ENCODE results near the gene P2RY14. TPM values are rescaled to one million over a fixed set of nuclear protein-coding genes. Genes with fewer than 3 reads are reported as not detected.

Gene P2RY14
- total and polyA plus RNA-seq, 2 of the 13 experiments (the other 11 are each of a cell fraction or from before 2014, with no cell fraction given) = not detected

DNA sequence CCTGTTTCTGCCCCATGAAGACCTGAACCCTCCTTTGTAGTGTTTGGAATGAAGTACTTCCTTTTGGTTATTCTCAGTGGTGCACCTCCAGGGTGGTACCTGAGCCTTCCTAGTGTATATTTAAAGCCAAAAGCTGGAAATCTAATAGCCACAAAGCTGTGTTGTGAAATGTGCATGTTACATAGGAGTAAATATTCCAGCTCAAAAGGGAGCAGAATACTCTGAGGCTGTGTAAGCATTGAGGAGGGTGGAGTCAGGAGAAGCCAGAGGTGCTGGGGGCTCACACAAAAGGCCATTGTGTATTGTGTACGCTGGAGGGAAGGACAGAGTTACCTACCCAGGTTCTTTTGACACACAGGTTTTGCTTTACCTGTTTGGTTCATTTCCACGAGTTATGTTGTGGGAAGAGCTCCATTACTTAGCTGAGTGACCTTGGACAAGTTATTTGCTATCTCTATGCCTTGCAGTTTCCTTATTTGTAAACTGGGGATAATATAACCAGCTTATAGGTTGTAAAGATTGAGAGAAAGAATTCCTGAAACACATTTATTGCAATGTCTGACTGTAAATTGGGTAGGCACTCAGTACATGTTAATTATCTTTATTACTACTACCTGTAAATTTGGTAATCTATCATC is 100.0 kb downstream of the P2RY14 start (continued):
- TF ChIP-seq ZNF891 (CRISPR knock-in tag; IDR thresholded peaks at IDR 0.05) (no peak), SKI (IDR thresholded peaks at IDR 0.05; ENCODE audit: partially characterized antibody) (no peak), HDAC2 (CRISPR knock-in tag; IDR thresholded peaks at IDR 0.05) (peak; percentile 66), ZNF432 (CRISPR knock-in tag; IDR thresholded peaks at IDR 0.05; ENCODE audit: borderline replicate concordance) (no peak), TCF7 (IDR thresholded peaks at IDR 0.05; ENCODE audit: low read depth) (peak; percentile 51), CREB1 (IDR thresholded peaks at IDR 0.05) (no peak), CREB1 (CRISPR knock-in tag; IDR thresholded peaks at IDR 0.05) (peak; percentile 60), FOXK1 (CRISPR knock-in tag; IDR thresholded peaks at IDR 0.05; ENCODE audit: borderline replicate concordance, low read depth) (peak; percentile 62; the same call in 1 of the 2 replicates), ZNF431 (CRISPR knock-in tag; IDR thresholded peaks at IDR 0.05; ENCODE audit: borderline replicate concordance, low read depth) (0 out of 2 replicates have a peak, but pooled peaks have one; percentile 51), JUNB (CRISPR knock-in tag; IDR thresholded peaks at IDR 0.05; ENCODE audit: borderline replicate concordance) (no peak), ARNTL (CRISPR knock-in tag; IDR thresholded peaks at IDR 0.05) (0 out of 2 replicates have a peak, but pooled peaks have one; percentile 43), CEBPG (CRISPR knock-in tag; IDR thresholded peaks at IDR 0.05) (peak; percentile 89), ZNF274 (CRISPR knock-in tag; IDR thresholded peaks at IDR 0.05) (no peak), ZMYM4 (CRISPR knock-in tag; IDR thresholded peaks at IDR 0.05) (peak; percentile 72), ZBTB20 (CRISPR knock-in tag; IDR thresholded peaks at IDR 0.05; ENCODE audit: borderline replicate concordance, low read depth) (peak; percentile 78), ZNF124 (CRISPR knock-in tag; IDR thresholded peaks at IDR 0.05) (peak; percentile 57; the same call in 1 of the 2 replicates)
- TF ChIP-seq, protein P1, sequence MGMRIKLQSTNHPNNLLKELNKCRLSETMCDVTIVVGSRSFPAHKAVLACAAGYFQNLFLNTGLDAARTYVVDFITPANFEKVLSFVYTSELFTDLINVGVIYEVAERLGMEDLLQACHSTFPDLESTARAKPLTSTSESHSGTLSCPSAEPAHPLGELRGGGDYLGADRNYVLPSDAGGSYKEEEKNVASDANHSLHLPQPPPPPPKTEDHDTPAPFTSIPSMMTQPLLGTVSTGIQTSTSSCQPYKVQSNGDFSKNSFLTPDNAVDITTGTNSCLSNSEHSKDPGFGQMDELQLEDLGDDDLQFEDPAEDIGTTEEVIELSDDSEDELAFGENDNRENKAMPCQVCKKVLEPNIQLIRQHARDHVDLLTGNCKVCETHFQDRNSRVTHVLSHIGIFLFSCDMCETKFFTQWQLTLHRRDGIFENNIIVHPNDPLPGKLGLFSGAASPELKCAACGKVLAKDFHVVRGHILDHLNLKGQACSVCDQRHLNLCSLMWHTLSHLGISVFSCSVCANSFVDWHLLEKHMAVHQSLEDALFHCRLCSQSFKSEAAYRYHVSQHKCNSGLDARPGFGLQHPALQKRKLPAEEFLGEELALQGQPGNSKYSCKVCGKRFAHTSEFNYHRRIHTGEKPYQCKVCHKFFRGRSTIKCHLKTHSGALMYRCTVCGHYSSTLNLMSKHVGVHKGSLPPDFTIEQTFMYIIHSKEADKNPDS (CRISPR knock-in tag; IDR thresholded peaks at IDR 0.05) = peak; percentile 67
- TF ChIP-seq, protein P2, sequence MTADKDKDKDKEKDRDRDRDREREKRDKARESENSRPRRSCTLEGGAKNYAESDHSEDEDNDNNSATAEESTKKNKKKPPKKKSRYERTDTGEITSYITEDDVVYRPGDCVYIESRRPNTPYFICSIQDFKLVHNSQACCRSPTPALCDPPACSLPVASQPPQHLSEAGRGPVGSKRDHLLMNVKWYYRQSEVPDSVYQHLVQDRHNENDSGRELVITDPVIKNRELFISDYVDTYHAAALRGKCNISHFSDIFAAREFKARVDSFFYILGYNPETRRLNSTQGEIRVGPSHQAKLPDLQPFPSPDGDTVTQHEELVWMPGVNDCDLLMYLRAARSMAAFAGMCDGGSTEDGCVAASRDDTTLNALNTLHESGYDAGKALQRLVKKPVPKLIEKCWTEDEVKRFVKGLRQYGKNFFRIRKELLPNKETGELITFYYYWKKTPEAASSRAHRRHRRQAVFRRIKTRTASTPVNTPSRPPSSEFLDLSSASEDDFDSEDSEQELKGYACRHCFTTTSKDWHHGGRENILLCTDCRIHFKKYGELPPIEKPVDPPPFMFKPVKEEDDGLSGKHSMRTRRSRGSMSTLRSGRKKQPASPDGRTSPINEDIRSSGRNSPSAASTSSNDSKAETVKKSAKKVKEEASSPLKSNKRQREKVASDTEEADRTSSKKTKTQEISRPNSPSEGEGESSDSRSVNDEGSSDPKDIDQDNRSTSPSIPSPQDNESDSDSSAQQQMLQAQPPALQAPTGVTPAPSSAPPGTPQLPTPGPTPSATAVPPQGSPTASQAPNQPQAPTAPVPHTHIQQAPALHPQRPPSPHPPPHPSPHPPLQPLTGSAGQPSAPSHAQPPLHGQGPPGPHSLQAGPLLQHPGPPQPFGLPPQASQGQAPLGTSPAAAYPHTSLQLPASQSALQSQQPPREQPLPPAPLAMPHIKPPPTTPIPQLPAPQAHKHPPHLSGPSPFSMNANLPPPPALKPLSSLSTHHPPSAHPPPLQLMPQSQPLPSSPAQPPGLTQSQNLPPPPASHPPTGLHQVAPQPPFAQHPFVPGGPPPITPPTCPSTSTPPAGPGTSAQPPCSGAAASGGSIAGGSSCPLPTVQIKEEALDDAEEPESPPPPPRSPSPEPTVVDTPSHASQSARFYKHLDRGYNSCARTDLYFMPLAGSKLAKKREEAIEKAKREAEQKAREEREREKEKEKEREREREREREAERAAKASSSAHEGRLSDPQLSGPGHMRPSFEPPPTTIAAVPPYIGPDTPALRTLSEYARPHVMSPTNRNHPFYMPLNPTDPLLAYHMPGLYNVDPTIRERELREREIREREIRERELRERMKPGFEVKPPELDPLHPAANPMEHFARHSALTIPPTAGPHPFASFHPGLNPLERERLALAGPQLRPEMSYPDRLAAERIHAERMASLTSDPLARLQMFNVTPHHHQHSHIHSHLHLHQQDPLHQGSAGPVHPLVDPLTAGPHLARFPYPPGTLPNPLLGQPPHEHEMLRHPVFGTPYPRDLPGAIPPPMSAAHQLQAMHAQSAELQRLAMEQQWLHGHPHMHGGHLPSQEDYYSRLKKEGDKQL (CRISPR knock-in tag; IDR thresholded peaks at IDR 0.05; ENCODE audit: low read depth) = no peak
- TF ChIP-seq, protein P3, sequence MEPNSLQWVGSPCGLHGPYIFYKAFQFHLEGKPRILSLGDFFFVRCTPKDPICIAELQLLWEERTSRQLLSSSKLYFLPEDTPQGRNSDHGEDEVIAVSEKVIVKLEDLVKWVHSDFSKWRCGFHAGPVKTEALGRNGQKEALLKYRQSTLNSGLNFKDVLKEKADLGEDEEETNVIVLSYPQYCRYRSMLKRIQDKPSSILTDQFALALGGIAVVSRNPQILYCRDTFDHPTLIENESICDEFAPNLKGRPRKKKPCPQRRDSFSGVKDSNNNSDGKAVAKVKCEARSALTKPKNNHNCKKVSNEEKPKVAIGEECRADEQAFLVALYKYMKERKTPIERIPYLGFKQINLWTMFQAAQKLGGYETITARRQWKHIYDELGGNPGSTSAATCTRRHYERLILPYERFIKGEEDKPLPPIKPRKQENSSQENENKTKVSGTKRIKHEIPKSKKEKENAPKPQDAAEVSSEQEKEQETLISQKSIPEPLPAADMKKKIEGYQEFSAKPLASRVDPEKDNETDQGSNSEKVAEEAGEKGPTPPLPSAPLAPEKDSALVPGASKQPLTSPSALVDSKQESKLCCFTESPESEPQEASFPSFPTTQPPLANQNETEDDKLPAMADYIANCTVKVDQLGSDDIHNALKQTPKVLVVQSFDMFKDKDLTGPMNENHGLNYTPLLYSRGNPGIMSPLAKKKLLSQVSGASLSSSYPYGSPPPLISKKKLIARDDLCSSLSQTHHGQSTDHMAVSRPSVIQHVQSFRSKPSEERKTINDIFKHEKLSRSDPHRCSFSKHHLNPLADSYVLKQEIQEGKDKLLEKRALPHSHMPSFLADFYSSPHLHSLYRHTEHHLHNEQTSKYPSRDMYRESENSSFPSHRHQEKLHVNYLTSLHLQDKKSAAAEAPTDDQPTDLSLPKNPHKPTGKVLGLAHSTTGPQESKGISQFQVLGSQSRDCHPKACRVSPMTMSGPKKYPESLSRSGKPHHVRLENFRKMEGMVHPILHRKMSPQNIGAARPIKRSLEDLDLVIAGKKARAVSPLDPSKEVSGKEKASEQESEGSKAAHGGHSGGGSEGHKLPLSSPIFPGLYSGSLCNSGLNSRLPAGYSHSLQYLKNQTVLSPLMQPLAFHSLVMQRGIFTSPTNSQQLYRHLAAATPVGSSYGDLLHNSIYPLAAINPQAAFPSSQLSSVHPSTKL (CRISPR knock-in tag; IDR thresholded peaks at IDR 0.05) = peak; percentile 91

All from HepG2 (cell line).